B cell (primary cell): ENCODE measurements around the gene MVD. TPM values are rescaled to one million over a fixed set of nuclear protein-coding genes. Genes with fewer than 3 reads are reported as not detected.

Experiments
- ATAC-seq: fragments of 200-7000 bp; cut with Tn5 transposase; one replicate; pipeline ENCODE4 v1.10.0; 2021; ENCODE audit warnings: low read depth, mild to moderate bottlenecking, moderate number of reproducible peaks, moderate library complexity
- CTCF ChIA-PET: fragments of 350-600 bp; sonication (Branson Sonifier 250); formaldehyde crosslinking; loops from one replicate; lab custom pipeline; 2021; ENCODE audit warnings: antibody characterized with exemption, inconsistent platforms; lab: Charles Lee
- POLR2A ChIA-PET: fragments of 350-600 bp; sonication (Branson Sonifier 250); formaldehyde crosslinking; loops from one replicate; lab custom pipeline; 2021; ENCODE audit warnings: antibody characterized with exemption; lab: Charles Lee
- DNase-seq: peaks from one replicate; pipeline ENCODE4 v3.0.0; 2013
- H2AFZ ChIP-seq: 2 replicates; pipeline ENCODE4 v1.6.1; 2012; ENCODE audit warnings: mild to moderate bottlenecking, low read depth, low read length; ENCODE audit not compliant: insufficient read depth, poor library complexity, severe bottlenecking
- H3K27ac ChIP-seq, 2 donors: 1 replicate in 1 of 2; 2 replicates in 1 of 2; pipeline ENCODE4 v1.5.1; 2012 to 2013; ENCODE audit warnings: low read length in 2 of 2, mild to moderate bottlenecking in 2 of 2, moderate library complexity in 1 of 2
- H3K27me3 ChIP-seq, 4 experiments: fragments of 200-600 bp in 1 of 4; sonication (generic) in 1 of 4; replicated peaks in 1 of 4; 1 replicate in 2 of 4; 2 replicates in 2 of 4; pipeline versions ENCODE4 v1.6.1 to v1.7.0; 2013 to 2016; ENCODE audit warnings: low read length in 3 of 4, mild to moderate bottlenecking in 2 of 4, mixed read lengths in 1 of 4, moderate library complexity in 1 of 4; ENCODE audit not compliant: insufficient read depth in 4 of 4, control insufficient read depth in 3 of 4; ENCODE audit errors: control extremely low read depth in 1 of 4
- H3K36me3 ChIP-seq, 2 experiments: replicated peaks in 1 of 2; 1 replicate in 1 of 2; 2 replicates in 1 of 2; pipeline versions ENCODE4 v1.6.1 to v1.7.1; 2013; ENCODE audit warnings: low read length in 1 of 2; ENCODE audit not compliant: insufficient read depth in 2 of 2, control insufficient read depth in 1 of 2; ENCODE audit errors: control extremely low read depth in 1 of 2, extremely low read depth in 1 of 2
- H3K4me1 ChIP-seq, 2 donors: fragments of 200-600 bp in 1 of 2; sonication (generic) in 1 of 2; 1 replicate in 1 of 2; 2 replicates in 1 of 2; pipeline versions ENCODE4 v1.5.1 to v1.6.1; 2013 to 2017; ENCODE audit warnings: low read length in 2 of 2; ENCODE audit not compliant: control insufficient read depth in 2 of 2, insufficient read depth in 2 of 2
- H3K4me2 ChIP-seq: replicated peaks from 2 replicates; pipeline ENCODE3; 2012; ENCODE audit warnings: mild to moderate bottlenecking, low read depth, low read length; ENCODE audit not compliant: poor library complexity, severe bottlenecking
- H3K4me3 ChIP-seq, 5 experiments: fragments of 200-600 bp in 1 of 5; sonication (generic) in 1 of 5; 1 replicate in 3 of 5; 2 replicates in 2 of 5; pipeline versions ENCODE4 v1.5.1 to v1.7.0; 2011 to 2016; ENCODE audit warnings: low read length in 4 of 5, mild to moderate bottlenecking in 4 of 5, low read depth in 2 of 5, control low read depth in 1 of 5, moderate library complexity in 1 of 5; ENCODE audit not compliant: insufficient read depth in 1 of 5; ENCODE audit errors: control extremely low read depth in 1 of 5, extremely low read depth in 1 of 5
- H3K79me2 ChIP-seq: fragments of 200-600 bp; sonication (generic); one replicate; pipeline ENCODE4 v1.6.0; 2016; ENCODE audit warnings: low read length; ENCODE audit not compliant: control insufficient read depth, insufficient read depth
- H3K9ac ChIP-seq: fragments of 200-600 bp; sonication (generic); 2 replicates; pipeline ENCODE4 v1.6.1; 2017; ENCODE audit warnings: mild to moderate bottlenecking, low read length, moderate library complexity
- H3K9me3 ChIP-seq, 3 donors: one replicate each; pipeline versions ENCODE4 v1.6.1 to v1.7.1; 2013; ENCODE audit warnings: low read length in 2 of 3; ENCODE audit not compliant: control insufficient read depth in 2 of 3, insufficient read depth in 1 of 3; ENCODE audit errors: control extremely low read depth in 1 of 3
- H4K20me1 ChIP-seq: 2 replicates; pipeline ENCODE4 v1.6.0; 2012; ENCODE audit warnings: mild to moderate bottlenecking, low read length; ENCODE audit not compliant: insufficient read depth, control insufficient read depth, poor library complexity, severe bottlenecking
- H3K27ac Mint-ChIP-seq: one replicate; pipeline ENCODE4 v1.8.0; 2021; ENCODE audit warnings: mixed read lengths
- H3K27me3 Mint-ChIP-seq: one replicate; pipeline ENCODE4 v1.8.0; 2021; ENCODE audit warnings: mixed read lengths
- H3K4me1 Mint-ChIP-seq: one replicate; pipeline ENCODE4 v1.8.0; 2021; ENCODE audit warnings: mixed read lengths
- H3K4me3 Mint-ChIP-seq: one replicate; pipeline ENCODE4 v1.8.0; 2021; ENCODE audit warnings: mixed read lengths
- H3K9me3 Mint-ChIP-seq: one replicate; pipeline ENCODE4 v1.8.0; 2022; ENCODE audit warnings: mixed read lengths; ENCODE audit not compliant: insufficient read depth
- CTCF ChIP-seq: fragments of 200-600 bp; IDR thresholded peaks from one replicate; pipeline ENCODE4 v1.8.0; 2022; ENCODE audit warnings: antibody characterized with exemption, mild to moderate bottlenecking
- EZH2 ChIP-seq: IDR thresholded peaks from 2 replicates; pipeline ENCODE4 v1.6.1; 2012; ENCODE audit warnings: borderline replicate concordance, low read depth, mild to moderate bottlenecking, moderate library complexity, low read length; ENCODE audit not compliant: insufficient read depth, poor library complexity, severe bottlenecking
- WGBS: methylation state at CpG from one replicate; pipeline ENCODE4 v1.1.5; 2013; ENCODE audit warnings: missing lambda C conversion rate; ENCODE audit not compliant: insufficient coverage; 5-methylcytosine and 5-hydroxymethylcytosine counted together
- intact Hi-C: fragments of 100-400 bp; cut with micrococcal nuclease; formaldehyde crosslinking; loops from one replicate; pipeline ENCODE4 v1.10.0; 2022
- polyA plus RNA-seq: library from polyadenylated mRNA; depleted of rRNA; stranded (reverse); fragments of >200 nt; gene quantifications from 2 replicates; pipeline ENCODE4 v1.2.3, GENCODE V29; 2012
- total RNA-seq, 2 donors: library from RNA; stranded (reverse); fragments of 120-200 nt in 1 of 2; gene quantifications; 1 replicate in 1 of 2; 2 replicates in 1 of 2; pipeline versions ENCODE4 v1.2.3 to v1.2.4, GENCODE V29; 2013 to 2022

The MVD gene
- total and polyA plus RNA-seq, 2 donors (not counting 1 experiment from before 2014, with no cell fraction given) = 40.9 to 95.4 TPM

DNA sequence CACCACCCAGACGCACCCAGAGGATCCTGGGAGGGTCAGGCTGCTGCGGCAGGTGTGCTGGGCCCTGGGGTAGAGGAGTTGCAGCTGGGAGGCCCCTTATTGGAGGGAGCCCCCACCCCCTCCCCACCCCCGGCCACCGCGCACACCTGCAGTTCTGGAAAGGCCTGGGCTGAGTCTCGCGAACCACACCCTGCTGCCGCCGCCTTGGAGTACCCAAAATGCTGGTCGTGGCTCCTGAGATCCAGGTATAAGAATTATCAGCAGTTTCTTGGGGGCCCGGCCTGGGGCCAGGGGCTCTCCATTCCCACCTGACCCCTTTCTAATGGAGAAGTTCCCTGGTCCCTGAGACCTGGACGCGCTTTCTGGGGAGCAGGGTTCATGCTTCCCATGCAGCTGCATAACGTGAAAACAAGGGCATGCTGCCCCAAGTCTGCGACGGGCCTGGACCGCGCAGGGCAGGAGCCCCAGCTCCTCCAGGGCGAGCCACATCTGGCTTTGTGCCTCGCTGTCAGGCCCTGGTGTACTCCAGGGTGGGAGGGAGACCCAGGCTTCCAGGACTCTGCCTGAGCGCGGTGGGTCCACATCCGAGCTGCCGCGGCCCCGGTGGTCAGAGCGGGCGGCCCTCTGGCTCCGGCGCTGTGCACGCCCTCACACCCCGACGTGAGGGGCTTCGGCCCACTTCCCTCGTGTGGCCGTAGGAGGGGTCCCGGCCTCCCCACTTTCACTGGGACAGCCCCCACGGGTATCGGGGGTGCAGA, 30.7 kb upstream of the MVD start:
- Histone ChIP-seq H3K4me1 (peaks cover 24 to 50% of the 10 kb centered on the region in 2 donors), H3K4me3 (no peak overlapping the region), H3K27ac (no peak overlapping the region), H3K9me3 (no peaks in the 10 kb centered on the region), H3K79me2 (peaks cover 16% of the 10 kb centered on the region), H3K9ac (no peak overlapping the region), H3K36me3 (peaks cover 0 to 35% of the 10 kb centered on the region in 2 experiments), H2AFZ (no peak overlapping the region), H3K27me3 (no peaks in the 10 kb centered on the region), H4K20me1 (peaks cover 23% of the 10 kb centered on the region), H3K4me2 (peak overlapping the region; percentile 73)
- WGBS = 93% methylated on average over 36 of the region's 39 CpGs
- CTCF ChIA-PET = no interaction called here
- Mint-ChIP-seq H3K27me3 (no peaks in the 10 kb centered on the region), H3K4me3 (no peak overlapping the region), H3K4me1 (peaks cover 37% of the 10 kb centered on the region), H3K9me3 (no peaks in the 10 kb centered on the region), H3K27ac (no peak overlapping the region)
- TF ChIP-seq CTCF (no peak), EZH2 (no peak)
- no peak for DNase-seq
- POLR2A ChIA-PET = interaction anchor here (0.7 kb wide), 1 partner anchor 50 kb away, joined by 3 read pairs; no protein-coding TSS in a partner anchor
- no peak for ATAC-seq
- intact Hi-C loops = no loop called here

GRCh38 chr16:88692861-88693260, 30.0 kb upstream of the MVD start:
- ATAC-seq (no peak), DNase-seq (no peak)
- peaks cover 20 to 42% of the 10 kb centered on the region in 2 donors for H3K4me1 ChIP-seq
- TF ChIP-seq EZH2 = no peak
- no peak for TF ChIP-seq CTCF
- H3K9me3 Mint-ChIP-seq = no peaks in the 10 kb centered on the region
- POLR2A ChIA-PET = interaction anchor here (1.4 to 1.7 kb wide), 2 partner anchors 8 to 11 kb away, joined by 8 to 9 read pairs; no protein-coding TSS in a partner anchor
- H3K4me2 ChIP-seq = peak overlapping the region; percentile 73
- no peaks in the 10 kb centered on the region for H3K9me3 ChIP-seq
- no peaks in the 10 kb centered on the region for H3K27me3 ChIP-seq
- H3K36me3 ChIP-seq = peaks cover 0 to 28% of the 10 kb centered on the region in 2 experiments
- peaks cover 31% of the 10 kb centered on the region for H3K4me1 Mint-ChIP-seq
- H3K4me3 Mint-ChIP-seq = no peak overlapping the region
- H4K20me1 ChIP-seq = peaks cover 19% of the 10 kb centered on the region
- H3K27me3 Mint-ChIP-seq = no peaks in the 10 kb centered on the region
- 49% methylated on average over 5 of the region's 10 CpGs for WGBS
- no peak overlapping the region for H2AFZ ChIP-seq
- no peak overlapping the region for H3K9ac ChIP-seq
- H3K4me3 ChIP-seq = no peak overlapping the region
- no peak overlapping the region for H3K27ac Mint-ChIP-seq
- H3K79me2 ChIP-seq = peaks cover 11% of the 10 kb centered on the region
- CTCF ChIA-PET = no interaction called here
- intact Hi-C loops = no loop called here
- H3K27ac ChIP-seq = no peak overlapping the region
